ENCODE data around the gene C5orf47.

C5orf47 gene

GRCh38 chr5:174045470-174046025 lies 56.6 kb downstream of the C5orf47 start, which contains the start of gene NSG2:
Gene NSG2, plus strand, starts transcription at chr5:174045706. Its CDS starts 1,050 bp downstream, at chr5:174046756.
- POLR2A ChIA-PET: interaction anchor here (0.6 kb wide), 1 partner anchor 496 kb away, joined by 6 read pairs; no protein-coding TSS in a partner anchor

DNA sequence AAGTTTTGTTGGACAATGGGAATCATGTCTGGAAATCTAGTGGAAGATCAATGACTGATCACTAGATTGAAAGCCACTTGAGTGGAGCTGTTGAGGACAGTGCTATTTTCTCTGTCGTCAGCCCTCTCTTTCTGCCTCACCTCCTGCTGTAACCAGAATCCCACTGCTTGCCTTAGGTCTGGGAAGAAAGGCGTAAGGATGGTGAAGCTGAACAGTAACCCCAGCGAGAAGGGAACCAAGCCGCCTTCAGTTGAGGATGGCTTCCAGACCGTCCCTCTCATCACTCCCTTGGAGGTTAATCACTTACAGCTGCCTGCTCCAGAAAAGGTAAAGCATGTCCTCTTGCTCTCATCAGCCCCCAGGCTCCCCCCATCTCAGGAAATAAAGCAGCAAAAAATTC lies 57.6 kb downstream of the C5orf47 start:
- ChIA-PET CTCF (interaction anchor here (1.1 to 4.8 kb wide), 4 partner anchors 10 to 284 kb away, joined by 3 to 80 read pairs (median 12); no protein-coding TSS in a partner anchor), POLR2A (no interaction called here)
- DNase-seq (ENCODE audit: extremely low spot score): no peak
- TF ChIP-seq, protein P1, sequence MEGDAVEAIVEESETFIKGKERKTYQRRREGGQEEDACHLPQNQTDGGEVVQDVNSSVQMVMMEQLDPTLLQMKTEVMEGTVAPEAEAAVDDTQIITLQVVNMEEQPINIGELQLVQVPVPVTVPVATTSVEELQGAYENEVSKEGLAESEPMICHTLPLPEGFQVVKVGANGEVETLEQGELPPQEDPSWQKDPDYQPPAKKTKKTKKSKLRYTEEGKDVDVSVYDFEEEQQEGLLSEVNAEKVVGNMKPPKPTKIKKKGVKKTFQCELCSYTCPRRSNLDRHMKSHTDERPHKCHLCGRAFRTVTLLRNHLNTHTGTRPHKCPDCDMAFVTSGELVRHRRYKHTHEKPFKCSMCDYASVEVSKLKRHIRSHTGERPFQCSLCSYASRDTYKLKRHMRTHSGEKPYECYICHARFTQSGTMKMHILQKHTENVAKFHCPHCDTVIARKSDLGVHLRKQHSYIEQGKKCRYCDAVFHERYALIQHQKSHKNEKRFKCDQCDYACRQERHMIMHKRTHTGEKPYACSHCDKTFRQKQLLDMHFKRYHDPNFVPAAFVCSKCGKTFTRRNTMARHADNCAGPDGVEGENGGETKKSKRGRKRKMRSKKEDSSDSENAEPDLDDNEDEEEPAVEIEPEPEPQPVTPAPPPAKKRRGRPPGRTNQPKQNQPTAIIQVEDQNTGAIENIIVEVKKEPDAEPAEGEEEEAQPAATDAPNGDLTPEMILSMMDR (IDR thresholded peaks at IDR 0.05; ENCODE audit: control extremely low read depth, extremely low read depth, low read depth, missing control alignments): no peak

More at GRCh38 chr5:174045470-174046025, 56.6 kb downstream of the C5orf47 start, which contains the start of gene NSG2:
- peak; percentile 66 for DNase-seq (ENCODE audit: extremely low spot score)
- CTCF ChIA-PET: interaction anchor here (0.6 to 4.8 kb wide), 14 partner anchors 10 to 429 kb away, joined by 3 to 80 read pairs (median 4); partner anchors contain the start of gene BOD1
- TF ChIP-seq, protein P1 (IDR thresholded peaks at IDR 0.05; ENCODE audit: control extremely low read depth, extremely low read depth, low read depth, missing control alignments): peak; percentile 61

DNA sequence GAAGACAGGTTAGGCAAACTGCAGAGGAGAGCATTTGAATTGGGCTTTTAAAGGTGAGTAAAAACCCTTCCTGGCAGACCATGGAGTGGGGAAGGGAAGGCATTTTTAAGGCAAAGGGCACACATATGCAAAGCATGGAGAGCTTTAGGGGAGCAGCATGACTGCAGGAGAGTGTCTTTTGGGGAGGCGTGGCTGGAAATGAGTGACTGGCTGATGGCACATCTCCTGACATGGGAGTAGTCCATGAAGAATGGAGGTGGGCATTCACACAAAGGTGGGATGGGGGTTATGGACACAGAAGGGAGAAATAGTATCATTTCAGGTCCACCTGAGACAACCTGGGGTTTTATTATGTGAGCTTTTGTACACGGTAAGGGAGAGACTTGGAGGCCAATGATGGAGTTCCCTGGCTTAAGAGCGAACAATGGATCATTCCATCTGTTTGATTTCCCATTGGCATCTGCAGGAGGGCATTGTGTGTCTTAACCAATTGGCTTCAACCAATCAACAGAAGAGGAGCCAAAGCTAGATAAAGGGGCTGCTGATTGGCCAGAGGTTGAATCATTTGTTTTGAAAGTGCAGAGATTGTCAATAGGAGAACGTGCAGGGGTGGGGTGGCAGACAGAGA lies 58.6 kb downstream of the C5orf47 start:
- ChIA-PET POLR2A (no interaction called here), CTCF (interaction anchor here (1.3 to 4.8 kb wide), 4 partner anchors 9 to 432 kb away, joined by 4 to 80 read pairs (median 14); no protein-coding TSS in a partner anchor)
- TF ChIP-seq, protein P1 (IDR thresholded peaks at IDR 0.05; ENCODE audit: control extremely low read depth, extremely low read depth, low read depth, missing control alignments): no peak
- peak; percentile 2 for DNase-seq (ENCODE audit: extremely low spot score)

- TF ChIP-seq, protein P1 (IDR thresholded peaks at IDR 0.05; ENCODE audit: control extremely low read depth, extremely low read depth, low read depth, missing control alignments): no peak
- ChIA-PET POLR2A (no interaction called here), CTCF (interaction anchor here (2.3 kb wide), 1 partner anchor 259 kb away, joined by 9 read pairs; no protein-coding TSS in a partner anchor)
- no peak for DNase-seq (ENCODE audit: extremely low spot score)
Observed at GRCh38 chr5:174052636-174053035, 63.7 kb downstream of the C5orf47 start.

DNA sequence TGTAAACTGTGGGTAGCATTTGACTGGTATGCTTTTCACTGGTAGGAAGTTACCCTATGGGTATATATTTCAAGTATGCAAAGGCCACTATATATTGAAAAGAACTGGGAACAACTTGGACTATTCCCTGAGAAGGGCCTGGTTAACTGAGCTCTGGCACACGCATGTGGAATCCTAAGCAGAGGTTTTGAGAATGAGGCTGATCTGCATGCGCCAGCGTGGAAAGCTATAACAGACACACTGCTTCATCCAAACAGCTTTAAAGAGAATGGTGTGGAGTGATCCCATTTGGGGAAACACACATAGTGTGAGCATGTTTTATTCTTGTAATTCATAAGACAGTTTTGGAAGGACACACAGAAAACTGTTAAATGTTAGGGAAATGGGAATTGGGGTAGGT lies 64.9 kb downstream of the C5orf47 start:
- DNase-seq (ENCODE audit: extremely low spot score): no peak
- POLR2A ChIA-PET: no interaction called here
- CTCF ChIA-PET: interaction anchor here (2.3 kb wide), 1 partner anchor 258 kb away, joined by 9 read pairs; no protein-coding TSS in a partner anchor
- TF ChIP-seq, protein P1 (IDR thresholded peaks at IDR 0.05; ENCODE audit: control extremely low read depth, extremely low read depth, low read depth, missing control alignments): no peak

All from GM10248 (cell line).